ENCODE results near the gene CRTC2.

GRCh38 chr1:153926405-153926804, 32.0 kb downstream of the CRTC2 start:
- no peak for TF ChIP-seq CTCF (conservative IDR thresholded peaks at IDR 0.05; ENCODE audit: low read depth, low read length)
- TF ChIP-seq EZH2 (IDR thresholded peaks at IDR 0.05; ENCODE audit: borderline replicate concordance, low read depth, low read length, poor library complexity, severe bottlenecking), result no peak
